ENCODE measurements around the gene PRR3. TPM values are rescaled to one million over a fixed set of nuclear protein-coding genes. Genes with fewer than 3 reads are reported as not detected.
A peak's percentile ranks its signal among the peaks of the same experiment; 100 is the strongest.

Gene PRR3
- total and polyA plus RNA-seq, 8 donors: 5.7 to 44.1 (median 36.1) TPM

- intact Hi-C loops (cut with DNase I): loop anchor here in 1 of 2 donors (5.0 kb wide), 1 partner anchor 41 kb away; no protein-coding TSS in a partner anchor
- peaks cover 0 to 38% of the 10 kb centered on the region in 2 donors for H3K4me1 ChIP-seq
- ATAC-seq: no peak
- H3K36me3 ChIP-seq: no peaks in the 10 kb centered on the region
- H3K27me3 ChIP-seq: no peaks in the 10 kb centered on the region
- peak overlapping the region in 1 of 2 donors; percentile 51 for H3K27ac ChIP-seq
- no peak overlapping the region for H3K4me3 ChIP-seq
- DNase-seq: no peak
- no peak for TF ChIP-seq CTCF (IDR thresholded peaks at IDR 0.05)
- no peaks in the 10 kb centered on the region for H3K9me3 ChIP-seq
Measured at GRCh38 chr6:30533460-30534294, 23.4 kb upstream of the PRR3 start.

GRCh38 chr6:30537931-30538330 is 19.2 kb upstream of the PRR3 start:
- H3K27ac ChIP-seq: no peak overlapping the region

GRCh38 chr6:30541515-30542403 is 15.3 kb upstream of the PRR3 start:
- Histone ChIP-seq H3K4me3 (peak overlapping the region in 1 of 2 donors; percentile 27), H3K36me3 (peaks cover 0 to 14% of the 10 kb centered on the region in 2 donors), H3K4me1 (peaks cover 5 to 23% of the 10 kb centered on the region in 2 donors), H3K27ac (peak overlapping the region; percentile 11 to 42), H3K27me3 (peaks cover 0 to 3% of the 10 kb centered on the region in 2 donors), H3K9me3 (no peaks in the 10 kb centered on the region)
- peak; percentile 94 to 99 for TF ChIP-seq CTCF (IDR thresholded peaks at IDR 0.05)
- peak; percentile 75 to 90 (median 86) for DNase-seq
- intact Hi-C loops (cut with DNase I): no loop called here
- peak; percentile 94 for ATAC-seq

More at GRCh38 chr6:30537931-30538330, 19.2 kb upstream of the PRR3 start:
- DNase-seq (no peak), ATAC-seq (no peak)
- intact Hi-C loops (cut with DNase I): no loop called here
- Histone ChIP-seq H3K9me3 (no peaks in the 10 kb centered on the region), H3K4me1 (peaks cover 5 to 14% of the 10 kb centered on the region in 2 donors), H3K36me3 (no peaks in the 10 kb centered on the region), H3K27me3 (peaks cover 0 to 3% of the 10 kb centered on the region in 2 donors), H3K4me3 (no peak overlapping the region)
- no peak for TF ChIP-seq CTCF (IDR thresholded peaks at IDR 0.05)

GRCh38 chr6:30542404-30542725 is 14.7 kb upstream of the PRR3 start:
- H3K4me1 ChIP-seq: peaks cover 5 to 23% of the 10 kb centered on the region in 2 donors
- no peaks in the 10 kb centered on the region for H3K9me3 ChIP-seq
- peaks cover 0 to 3% of the 10 kb centered on the region in 2 donors for H3K27me3 ChIP-seq
- H3K4me3 ChIP-seq: peak overlapping the region in 1 of 2 donors; percentile 27
- ATAC-seq (no peak), DNase-seq (no peak)
- H3K27ac ChIP-seq: peak overlapping the region; percentile 42 to 48
- intact Hi-C loops (cut with DNase I): no loop called here
- TF ChIP-seq CTCF (IDR thresholded peaks at IDR 0.05): no peak
- H3K36me3 ChIP-seq: peaks cover 0 to 20% of the 10 kb centered on the region in 2 donors

GRCh38 chr6:30542915-30543314 is 14.2 kb upstream of the PRR3 start:
- intact Hi-C loops (cut with DNase I): no loop called here
- TF ChIP-seq CTCF (IDR thresholded peaks at IDR 0.05): no peak
- DNase-seq: no peak
- H3K4me1 ChIP-seq: peaks cover 5 to 23% of the 10 kb centered on the region in 2 donors
- no peaks in the 10 kb centered on the region for H3K9me3 ChIP-seq
- peaks cover 0 to 23% of the 10 kb centered on the region in 2 donors for H3K36me3 ChIP-seq
- peaks cover 0 to 3% of the 10 kb centered on the region in 2 donors for H3K27me3 ChIP-seq
- no peak overlapping the region for H3K4me3 ChIP-seq
- ATAC-seq: no peak
- H3K27ac ChIP-seq: peak overlapping the region; percentile 42 to 48
